Renal cortical epithelial cell (primary cell): ENCODE results near the gene ZNF697. TPM values are rescaled to one million over a fixed set of nuclear protein-coding genes. Genes with fewer than 3 reads are reported as not detected.
A peak's percentile ranks its signal among the peaks of the same experiment; 100 is the strongest.
"Not testable (repeated sequence)": the region's sequence is repeated elsewhere in the genome, so short reads cannot be mapped to it uniquely, and the experiment has no call there.

Experiments used
- DNase-seq: peaks from one replicate; pipeline ENCODE4 v3.0.0-alpha.2; 2011; ENCODE audit warnings: low read depth
- total RNA-seq: library from RNA; depleted of rRNA; stranded (reverse); fragments of >200 nt; gene quantifications from 2 replicates; pipeline ENCODE4 v1.2.3, GENCODE V29; 2014

Gene ZNF697
- total RNA-seq, 1 donor from 2014 or later, result 15.0 TPM

DNA sequence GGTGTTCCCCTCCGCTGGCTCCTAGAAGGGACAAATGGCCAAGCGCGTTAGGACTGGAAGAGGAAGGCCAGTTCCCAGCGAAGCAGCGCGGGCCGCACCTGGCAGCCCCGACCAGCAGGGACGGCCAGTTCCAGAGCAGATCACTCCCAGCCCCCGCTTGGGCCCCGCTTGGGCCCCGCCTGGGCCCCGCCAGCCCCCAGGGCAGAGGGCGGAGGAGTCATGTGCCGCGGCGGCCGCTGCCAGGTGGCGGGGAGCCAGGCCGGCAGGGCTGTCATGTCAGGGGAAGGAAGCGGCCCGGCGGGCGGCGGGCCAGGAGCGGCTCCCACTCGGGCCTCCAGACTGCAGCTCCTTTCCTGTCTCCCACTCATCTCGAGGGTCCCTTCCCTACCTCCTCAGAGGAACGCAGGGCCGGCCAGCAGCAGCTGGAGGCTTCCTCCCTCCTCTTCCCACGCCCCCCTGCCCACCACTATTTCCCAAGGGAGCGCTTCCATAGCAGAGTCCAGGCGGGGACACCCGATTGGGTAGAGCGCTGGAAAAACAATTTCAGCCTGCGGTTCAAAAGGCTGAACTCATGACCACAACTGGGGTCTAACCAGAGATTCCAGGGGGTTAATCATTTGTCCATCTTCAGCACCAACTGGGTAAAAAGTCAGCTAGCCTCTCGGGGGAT lies 16.5 kb downstream of the ZNF697 start:
- peak; percentile 93 for DNase-seq

DNA sequence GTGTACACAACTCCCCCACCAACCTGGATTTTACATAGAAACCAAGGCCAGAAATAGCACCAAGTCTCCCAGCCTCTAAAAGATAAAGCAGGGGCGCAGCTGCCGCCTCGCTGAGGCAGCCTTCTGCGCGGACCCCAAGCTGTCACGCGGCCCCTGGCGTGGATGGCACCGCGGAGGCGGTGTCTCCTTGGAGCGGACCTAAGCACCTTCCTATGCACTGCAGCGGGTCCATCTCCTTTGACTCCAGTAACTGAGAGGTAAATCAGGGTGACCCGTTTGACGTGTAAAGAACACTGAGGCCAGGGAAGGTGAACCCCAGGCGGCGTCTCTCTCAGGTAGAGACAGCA lies 17.0 kb downstream of the ZNF697 start:
- DNase-seq, result no peak

DNA sequence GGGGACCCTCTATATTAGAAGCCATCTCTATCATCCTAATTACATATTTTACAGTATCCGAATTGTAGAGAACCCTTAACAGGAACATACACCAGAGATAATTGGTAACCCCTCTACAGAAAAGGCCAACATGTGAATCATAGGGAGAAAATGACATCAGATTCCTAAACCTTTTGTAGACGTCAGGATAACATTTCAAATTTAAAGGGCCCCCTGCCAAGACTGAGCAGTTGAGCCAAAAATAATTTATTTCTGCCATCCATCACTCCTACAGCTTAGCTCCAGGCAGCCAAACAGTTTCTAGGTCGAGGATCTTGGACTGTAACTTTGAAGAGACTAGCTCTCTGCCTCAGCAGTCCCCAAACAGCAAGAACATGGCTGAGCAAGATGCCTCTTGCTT lies 21.2 kb downstream of the ZNF697 start:
- no peak for DNase-seq

DNA sequence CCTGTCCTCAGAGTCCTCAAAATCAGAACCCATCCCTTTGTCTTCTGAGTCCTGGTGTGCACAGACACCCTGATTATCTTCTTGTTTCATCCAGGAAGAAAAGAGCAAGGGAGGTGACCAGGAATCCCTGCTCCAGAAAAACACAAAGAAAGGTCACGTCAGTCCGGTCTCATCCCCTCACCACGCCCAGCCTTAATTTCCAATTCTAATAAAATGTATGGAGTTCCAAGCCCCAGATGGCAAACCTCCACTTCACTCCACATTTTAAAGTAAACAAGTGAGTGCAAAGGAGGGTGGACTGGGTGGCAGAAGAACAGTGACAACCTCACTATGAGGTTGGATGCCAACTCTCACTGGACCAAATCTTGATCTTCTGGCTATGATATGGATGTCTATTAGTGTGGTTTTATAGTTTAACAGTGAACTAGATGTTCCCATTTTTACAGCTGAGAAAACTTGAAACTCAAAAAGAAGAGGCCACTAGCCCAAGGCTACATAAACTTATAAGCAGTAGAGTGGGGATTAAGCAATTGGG lies 22.0 kb downstream of the ZNF697 start:
- DNase-seq, result no peak

DNA sequence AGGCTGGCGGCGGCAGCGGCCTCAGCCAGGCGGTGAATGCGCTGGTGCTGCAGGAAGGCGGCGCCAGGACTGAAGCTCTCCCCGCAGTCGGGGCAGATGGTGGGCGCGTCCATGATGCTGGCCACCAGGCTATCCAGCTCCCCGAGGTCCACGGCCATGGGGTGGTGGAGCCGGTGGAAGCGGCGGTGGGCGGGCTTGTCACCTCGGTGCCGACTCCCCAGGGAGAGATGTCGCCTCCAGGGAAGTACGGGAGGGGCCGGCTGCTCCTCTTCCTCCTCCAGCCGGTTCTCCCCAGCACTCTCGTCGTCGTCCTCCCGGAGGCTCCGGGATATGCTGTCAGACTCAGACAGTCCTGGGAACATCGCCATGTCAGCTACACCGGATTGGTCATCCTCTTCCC lies 24.4 kb downstream of the ZNF697 start:
- DNase-seq, result no peak

DNA sequence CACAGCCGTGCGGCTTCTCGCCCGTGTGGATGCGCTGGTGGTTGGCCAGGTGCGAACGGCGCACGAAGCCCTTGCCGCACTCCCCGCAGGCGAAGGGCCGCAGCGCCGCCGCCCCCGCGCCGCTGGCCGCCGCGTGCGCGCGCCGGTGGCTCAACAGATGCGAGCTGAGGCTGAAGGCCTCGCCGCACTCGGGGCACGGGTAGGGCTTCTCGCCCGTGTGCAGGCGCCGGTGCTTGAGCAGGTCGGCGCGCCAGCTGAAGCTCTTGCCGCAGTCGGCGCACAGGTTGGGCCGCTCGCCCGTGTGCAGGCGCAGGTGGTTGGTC lies 24.9 kb downstream of the ZNF697 start:
- no peak for DNase-seq

DNA sequence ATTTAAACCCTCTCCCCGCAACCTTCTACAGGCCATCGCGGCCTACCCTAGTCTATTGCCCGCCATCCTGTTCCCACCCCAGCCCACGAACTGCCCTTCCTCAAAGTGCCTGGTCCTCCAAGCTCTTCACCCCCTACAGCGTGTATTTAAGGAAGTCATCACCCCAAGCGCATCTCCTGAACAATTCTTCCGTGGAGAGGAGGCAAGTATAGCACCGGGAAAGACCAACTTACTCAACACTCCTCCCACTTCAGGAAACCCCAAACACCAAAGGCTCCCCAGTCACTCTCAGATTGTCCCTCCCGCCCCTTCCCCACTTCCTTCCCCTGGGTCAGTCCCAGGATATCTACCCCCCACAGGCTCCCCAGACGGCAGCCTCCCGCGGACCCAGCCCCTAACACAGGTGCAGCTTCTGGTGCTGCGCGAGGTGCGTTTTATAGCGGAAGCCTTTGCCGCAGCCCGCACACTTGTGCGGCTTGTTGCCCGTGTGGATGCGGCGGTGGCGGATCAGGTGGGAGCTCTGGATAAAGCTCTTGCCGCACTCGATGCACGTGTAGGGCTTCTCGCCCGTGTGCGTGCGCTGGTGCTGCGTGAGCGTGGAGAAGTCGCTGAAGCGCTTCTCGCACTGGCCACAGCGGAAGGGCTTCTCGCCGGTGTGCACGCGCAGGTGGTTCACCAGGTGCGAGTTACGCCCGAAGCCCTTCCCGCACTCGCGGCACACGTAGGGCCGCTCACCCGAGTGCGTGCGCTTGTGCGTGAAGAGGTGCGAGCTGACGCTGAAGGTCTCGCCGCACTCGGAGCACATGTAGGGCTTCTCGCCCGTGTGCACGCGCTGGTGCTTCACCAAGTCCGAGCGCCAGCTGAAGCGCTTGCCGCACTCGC lies 25.5 kb downstream of the ZNF697 start:
- DNase-seq, result no peak

DNA sequence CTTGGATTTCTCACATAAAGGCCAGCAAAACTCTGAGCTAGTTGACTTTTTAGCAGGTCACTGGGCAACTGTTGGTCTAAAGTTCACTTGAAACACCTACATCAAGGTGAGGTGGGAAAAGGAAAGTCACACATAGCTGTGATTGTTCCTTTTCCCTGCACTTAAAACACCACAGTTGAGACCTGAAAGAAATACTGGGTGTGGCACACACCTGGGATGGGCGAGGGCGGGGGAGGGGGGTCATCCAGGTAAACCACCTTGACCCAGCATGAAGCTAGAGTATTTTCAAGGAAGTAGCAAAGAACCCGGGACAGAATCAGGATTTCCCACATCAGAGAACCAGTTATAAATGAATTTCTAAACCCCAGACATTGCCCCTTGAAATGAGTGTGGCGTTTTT lies 26.4 kb downstream of the ZNF697 start:
- no peak for DNase-seq

DNA sequence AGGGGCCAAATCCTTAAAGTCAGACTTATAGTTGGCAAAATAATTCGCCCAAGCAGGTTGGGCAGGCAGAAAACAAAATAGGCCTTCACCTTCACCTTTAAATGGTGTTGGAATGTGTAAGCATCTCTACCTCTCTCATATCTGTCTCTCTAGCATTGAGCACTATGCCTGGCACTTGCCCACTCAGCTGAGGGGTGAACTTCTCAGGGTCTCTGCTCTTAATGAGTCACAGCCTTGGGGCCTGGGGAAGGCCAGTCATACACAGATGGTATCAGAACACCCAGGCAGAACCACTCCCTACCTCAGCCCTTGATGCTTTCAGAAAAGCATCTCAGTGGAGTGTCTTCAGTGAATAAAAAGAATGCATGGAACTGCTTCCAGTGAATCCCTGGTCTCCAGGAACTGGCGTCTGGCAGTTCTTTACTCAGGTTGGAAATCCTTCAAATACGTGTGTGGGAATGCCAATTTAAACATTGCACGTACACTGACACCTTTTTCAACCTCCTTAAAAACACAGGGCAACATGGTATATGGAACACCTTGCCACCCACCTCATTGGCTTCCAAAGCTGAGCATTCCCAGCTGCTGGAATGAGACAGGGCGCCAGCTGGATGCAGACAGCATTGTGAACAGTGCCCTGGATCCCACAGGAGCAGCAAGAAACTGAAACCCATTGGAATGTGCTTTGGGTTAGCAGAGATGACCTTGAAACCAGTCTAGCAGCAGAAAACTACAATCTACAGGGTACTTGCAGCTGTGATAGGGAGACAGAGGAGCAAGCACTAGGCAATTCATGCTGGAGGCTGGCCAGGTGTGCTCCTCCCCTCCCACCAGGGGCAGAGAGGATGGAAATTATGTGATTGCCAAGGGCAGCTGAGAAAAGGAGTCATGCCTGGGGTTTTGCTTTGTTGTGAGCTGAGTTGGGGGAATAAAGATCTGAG lies 30.0 kb downstream of the ZNF697 start:
- no peak for DNase-seq

DNA sequence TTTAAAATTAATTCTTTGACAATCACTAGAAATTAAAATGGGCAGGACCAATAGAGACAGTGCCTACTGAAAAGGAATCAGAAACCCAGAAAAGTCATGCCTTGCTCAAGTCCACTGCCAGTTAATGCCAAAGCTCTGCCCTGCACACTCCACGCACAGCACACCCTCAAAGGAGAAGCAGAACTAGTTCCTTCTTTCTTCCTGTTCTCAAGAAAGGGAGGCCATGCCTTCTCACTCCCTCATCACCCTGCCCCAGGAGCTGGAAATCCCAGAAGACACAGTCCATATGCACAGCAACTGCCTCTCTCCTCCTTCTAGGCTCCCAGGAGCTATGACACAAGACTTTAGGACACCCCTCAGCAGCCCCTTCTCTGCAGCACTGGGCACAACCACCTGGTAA lies 31.3 kb downstream of the ZNF697 start:
- not testable (repeated sequence) for DNase-seq

DNA sequence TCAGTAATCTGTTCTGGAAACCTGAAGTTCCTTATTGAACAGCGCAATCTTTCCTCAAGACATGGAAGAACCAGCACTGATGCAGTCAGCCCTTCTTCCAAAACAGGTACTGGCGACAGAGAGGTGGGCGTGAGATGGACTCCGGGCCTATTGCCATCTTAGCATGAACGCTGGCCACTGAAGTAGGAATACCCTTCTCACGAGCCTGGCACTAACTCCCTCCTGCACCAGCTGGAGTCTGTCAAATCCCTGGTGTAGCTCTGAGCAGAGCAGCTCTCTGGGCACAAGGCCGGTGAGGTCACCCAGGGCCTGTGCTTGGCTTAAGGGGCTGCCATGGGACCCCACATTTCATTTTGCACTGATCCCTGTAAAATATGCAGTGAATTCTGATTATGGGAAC lies 33.0 kb downstream of the ZNF697 start:
- not testable (repeated sequence) for DNase-seq

DNA sequence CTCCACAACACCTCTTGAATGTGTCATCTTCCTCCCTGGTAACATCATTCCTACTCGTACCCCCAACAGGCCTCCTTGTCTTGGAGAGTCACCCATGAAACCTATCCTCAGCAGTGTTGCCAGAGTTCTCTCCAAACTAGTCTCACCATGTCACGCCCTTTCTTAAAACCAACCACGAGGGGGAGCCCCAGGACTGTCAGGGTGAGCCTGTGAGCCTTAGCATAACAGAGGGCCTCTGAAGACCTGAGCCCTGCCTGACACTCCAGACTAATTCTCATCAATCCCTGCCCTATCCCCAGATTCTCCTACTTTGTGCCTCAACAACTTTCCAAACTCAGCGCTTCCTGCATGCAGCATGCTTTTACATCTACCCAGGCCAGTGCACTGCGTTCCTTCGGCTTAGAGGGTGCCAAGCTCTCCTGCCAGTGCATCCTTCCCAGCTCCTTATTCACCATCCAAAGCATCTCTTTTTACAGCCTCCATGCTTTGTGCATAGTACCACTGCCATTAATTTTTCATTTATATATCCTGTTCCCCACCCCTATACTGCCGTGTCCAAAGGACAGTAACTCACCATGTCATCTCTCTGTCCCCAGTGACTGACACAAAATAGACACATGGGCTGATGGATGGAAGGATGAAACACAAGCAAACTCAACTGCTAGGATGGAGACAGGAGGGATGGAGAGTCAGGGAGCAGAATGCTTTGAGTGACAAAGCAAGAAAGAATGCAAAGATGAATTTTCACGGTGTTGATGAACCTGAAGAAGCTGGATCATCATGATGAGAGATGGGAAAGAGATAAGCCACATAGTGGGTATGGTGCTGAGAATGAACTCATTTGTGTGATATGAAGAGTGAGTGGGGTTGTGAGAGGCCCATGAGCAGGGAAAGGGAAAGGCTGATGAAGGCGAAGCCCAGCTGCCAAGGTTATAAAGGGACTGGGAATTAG lies 34.0 kb downstream of the ZNF697 start:
- DNase-seq, result peak; percentile 69

DNA sequence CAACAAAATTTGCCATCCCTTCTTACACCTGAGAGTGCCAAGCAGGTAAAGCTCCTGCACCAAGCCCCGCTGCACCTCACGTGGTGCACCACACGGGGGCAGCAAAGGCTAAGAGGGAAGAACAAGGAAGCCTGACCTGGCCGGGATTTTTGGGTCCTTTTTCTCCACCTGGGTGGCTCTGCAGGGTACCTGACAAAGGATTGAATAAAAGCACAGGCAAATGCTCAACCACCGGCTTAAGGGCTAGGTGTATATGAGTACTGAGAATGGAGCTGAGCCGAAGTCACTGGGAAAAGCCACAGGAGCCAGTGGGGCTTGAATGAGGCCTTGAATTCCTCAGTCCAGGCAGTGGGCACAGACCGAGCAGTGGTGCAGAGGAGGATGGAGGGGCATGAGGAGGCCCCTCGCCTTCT lies 36.4 kb downstream of the ZNF697 start:
- peak; percentile 43 for DNase-seq

DNA sequence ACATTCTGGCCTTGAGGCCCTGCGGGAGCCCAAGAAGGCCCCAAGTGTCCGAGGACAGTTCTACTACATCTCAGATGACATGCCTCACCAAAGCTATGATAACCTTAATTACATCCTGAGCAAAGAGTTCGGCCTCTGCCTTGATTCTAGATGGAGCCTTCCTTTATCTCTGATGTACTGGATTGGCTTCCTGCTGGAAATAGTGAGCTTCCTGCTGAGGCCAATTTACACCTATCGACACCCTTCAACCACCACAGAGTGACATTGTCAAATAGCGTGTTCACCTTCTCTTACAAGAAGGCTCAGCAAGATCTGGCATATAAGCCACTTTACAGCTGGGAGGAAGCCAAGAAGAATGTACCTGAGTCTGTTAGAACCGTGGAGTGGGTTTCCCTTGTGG lies 39.2 kb downstream of the ZNF697 start:
- not testable (repeated sequence) for DNase-seq

DNA sequence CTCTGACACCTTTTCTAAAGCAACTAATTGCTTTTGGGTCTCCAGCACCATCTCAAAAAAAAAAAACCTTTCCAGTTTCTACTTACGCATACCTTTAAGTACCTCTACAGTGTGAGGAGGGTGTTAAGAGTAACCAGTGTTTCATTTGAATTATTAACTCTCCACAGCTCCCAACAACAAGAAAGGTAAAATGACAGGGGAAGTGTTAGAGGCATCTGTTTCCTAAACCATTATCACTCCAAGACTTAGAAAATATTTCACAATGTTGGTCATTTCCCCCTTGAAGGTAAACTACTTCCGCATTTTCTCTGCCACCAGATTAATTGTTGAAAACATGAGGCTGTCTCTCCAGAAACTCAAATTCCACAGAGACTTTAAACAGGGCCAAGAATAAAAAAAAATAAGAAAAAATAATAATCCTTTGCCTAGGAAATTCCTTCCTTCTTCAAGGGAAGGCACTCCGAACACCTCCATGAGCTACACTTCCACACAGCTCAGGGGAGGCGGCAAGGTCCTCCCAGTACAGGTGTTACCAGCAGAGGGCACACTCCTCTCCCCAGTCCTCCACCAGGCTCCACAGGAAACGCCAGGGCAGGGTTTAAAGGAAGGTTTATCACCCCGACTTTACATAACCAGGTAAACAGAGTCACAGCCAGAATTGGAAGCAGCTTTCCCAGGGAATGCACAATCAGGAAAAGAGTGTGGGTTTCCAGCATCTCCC lies 40.8 kb downstream of the ZNF697 start:
- not testable (repeated sequence) for DNase-seq

DNA sequence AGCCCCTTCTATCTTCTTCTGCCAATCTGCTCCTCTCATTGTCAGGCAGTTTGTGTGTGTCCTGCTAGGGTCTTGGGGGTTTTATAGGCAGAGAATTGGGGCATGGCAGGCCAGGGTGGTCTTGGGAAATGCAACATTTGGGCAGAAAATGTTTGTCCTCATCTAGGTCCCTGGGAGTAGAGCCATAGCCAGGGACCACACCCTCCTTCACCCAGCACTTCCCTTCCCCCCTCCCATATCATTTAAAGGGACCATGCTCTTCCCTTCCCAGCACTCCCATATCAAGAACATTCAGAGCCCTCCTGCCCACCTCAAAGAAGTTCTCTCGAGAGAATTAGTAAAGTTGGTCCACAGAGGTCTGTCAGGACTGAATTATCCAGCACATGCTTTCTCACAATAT lies 41.7 kb downstream of the ZNF697 start:
- no peak for DNase-seq

DNA sequence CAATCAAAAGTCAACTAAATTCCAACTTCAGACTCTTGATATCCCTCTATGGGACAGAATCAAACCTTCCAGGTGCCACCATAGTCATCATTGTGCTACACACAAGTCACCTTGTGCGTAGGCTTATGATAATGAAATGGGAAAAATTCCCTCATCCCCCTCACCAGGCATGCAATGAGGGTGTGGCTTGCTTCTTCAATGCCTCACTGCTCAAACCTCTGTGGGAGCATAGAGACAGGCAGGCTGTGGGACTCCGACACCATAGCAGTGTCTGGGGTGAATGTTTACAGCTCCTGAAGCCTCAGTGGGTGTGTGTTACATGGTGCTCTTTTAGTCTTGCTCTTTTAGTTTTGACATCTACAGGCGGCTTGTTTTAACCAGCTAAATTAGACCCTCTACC lies 42.4 kb downstream of the ZNF697 start:
- no peak for DNase-seq

DNA sequence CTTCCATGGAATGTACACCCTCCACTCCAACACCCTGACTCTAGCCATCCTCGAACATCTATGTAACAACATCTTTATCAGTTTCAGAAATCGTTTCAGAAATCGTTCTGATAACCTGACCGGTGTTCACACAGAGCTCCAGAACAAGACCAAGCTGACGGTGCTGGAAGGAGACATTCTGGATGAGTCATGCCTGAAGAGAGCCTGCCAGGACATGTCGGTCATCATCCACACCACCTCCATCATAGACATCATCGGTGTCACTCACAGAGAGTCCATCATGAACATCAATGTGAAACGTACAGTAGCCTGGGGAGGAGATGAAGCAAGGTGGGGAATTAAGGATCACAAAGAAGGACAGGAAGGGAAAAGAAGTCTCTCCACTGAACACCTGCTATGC lies 43.0 kb downstream of the ZNF697 start:
- not testable (repeated sequence) for DNase-seq

DNA sequence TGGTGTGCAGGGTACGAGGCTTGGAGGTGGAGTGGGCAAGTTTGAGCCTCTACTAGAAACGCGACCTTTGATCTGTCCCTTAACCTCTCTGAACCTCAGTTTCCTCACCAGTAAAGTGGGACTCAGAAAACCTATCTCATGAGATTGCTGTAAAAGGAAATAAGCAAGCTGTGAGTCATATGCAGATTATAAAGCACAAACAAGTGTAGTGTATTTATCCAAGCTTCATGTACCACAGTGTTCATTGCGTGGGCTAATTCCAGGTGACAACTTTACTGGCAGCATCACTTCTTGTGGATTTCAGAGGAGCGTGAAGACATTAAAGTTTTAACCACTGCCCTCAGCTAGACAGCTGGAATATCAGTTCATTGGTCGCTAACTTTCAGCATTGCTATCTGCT lies 44.4 kb downstream of the ZNF697 start:
- DNase-seq, result peak; percentile 67

DNA sequence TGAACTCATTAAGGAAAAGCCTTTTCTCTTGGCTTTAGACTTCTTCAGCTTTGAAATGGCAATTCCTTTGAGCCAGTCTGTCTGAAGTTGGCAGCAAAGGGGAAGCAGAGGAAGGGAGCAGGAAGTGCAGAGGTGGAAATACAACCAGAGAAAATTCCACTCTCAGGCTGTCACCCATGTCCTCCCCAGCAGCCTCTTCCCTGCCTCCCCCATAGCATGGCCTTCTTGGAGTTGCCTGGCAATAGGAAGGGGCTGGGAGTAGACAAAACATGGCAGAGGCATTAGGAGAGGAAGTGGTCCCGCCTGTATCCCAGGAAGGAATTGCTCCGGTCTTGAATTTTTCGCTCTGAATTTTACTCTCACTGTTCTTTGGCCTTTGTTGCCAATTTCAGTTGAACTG lies 44.8 kb downstream of the ZNF697 start:
- not testable (repeated sequence) for DNase-seq
